ENCODE measurements around the gene UBC.
A peak's percentile ranks its signal among the peaks of the same experiment; 100 is the strongest.

UBC gene

GRCh38 chr12:124917135-124917840 is 2.8 kb upstream of the UBC start:
- Histone ChIP-seq H3K36me3 (ENCODE audit: control insufficient read depth in 2 of 2, insufficient read depth in 1 of 2, low read length in 2 of 2) (peaks cover 0 to 20% of the 10 kb centered on the region in 2 experiments; a peak in 1 of 3 replicates), H3K4me3 (ENCODE audit: low read depth, low read length) (peak overlapping the region; percentile 38), H3K27ac (ENCODE audit: extremely low read depth, low read depth, low read length) (peak overlapping the region; percentile 77), H3K9me3 (ENCODE audit: control insufficient read depth, insufficient read depth, low read depth, low read length) (no peaks in the 10 kb centered on the region), H3K4me1 (ENCODE audit: control insufficient read depth, insufficient read depth, low read length) (peaks cover 24% of the 10 kb centered on the region)
- POLR2A ChIA-PET: interaction anchor here (0.6 to 2.4 kb wide), 9 partner anchors 9 to 945 kb away, joined by 3 to 25 read pairs (median 6); partner anchors contain the start of genes BRI3BP, CCDC92 and ZNF664
- CTCF ChIA-PET: interaction anchor here (0.7 to 1.9 kb wide), 4 partner anchors 10 to 23 kb away, joined by 3 to 10 read pairs (median 4); no protein-coding TSS in a partner anchor
- TF ChIP-seq HOXA7 (CRISPR knock-in tag; IDR thresholded peaks at IDR 0.05; ENCODE audit: borderline replicate concordance) (no peak), OSR2 (tag by site-specific recombination; IDR thresholded peaks at IDR 0.05) (0 out of 2 replicates have a peak, but pooled peaks have one; percentile 6), SP7 (tag by site-specific recombination; IDR thresholded peaks at IDR 0.05) (peak; percentile 93), ZFP69B (tag by site-specific recombination; IDR thresholded peaks at IDR 0.05) (peak; percentile 74), ZNF274 (IDR thresholded peaks at IDR 0.05; ENCODE audit: low read length) (no peak), ZNF274 (tag by site-specific recombination; IDR thresholded peaks at IDR 0.05; ENCODE audit: borderline replicate concordance) (no peak), ZNF549 (tag by site-specific recombination; IDR thresholded peaks at IDR 0.05) (no peak), BCL11A (tag by site-specific recombination; IDR thresholded peaks at IDR 0.05; ENCODE audit: low read depth) (peak; percentile 68; the same call in 1 of the 2 replicates), HOXD13 (CRISPR knock-in tag; IDR thresholded peaks at IDR 0.05; ENCODE audit: borderline replicate concordance) (no peak), ZBTB48 (tag by site-specific recombination; IDR thresholded peaks at IDR 0.05) (peak; percentile 97), ZNF426 (tag by site-specific recombination; IDR thresholded peaks at IDR 0.05) (no peak), ZNF76 (tag by site-specific recombination; IDR thresholded peaks at IDR 0.05; ENCODE audit: borderline replicate concordance, low read depth) (peak; percentile 69; the same call in 1 of the 2 replicates), ZNF121 (tag by site-specific recombination; IDR thresholded peaks at IDR 0.05) (no peak), ZNF280D (tag by site-specific recombination; IDR thresholded peaks at IDR 0.05) (0 out of 2 replicates have a peak, but pooled peaks have one; percentile 23), ZNF19 (tag by site-specific recombination; IDR thresholded peaks at IDR 0.05; ENCODE audit: low read depth) (no peak), ZNF184 (tag by site-specific recombination; IDR thresholded peaks at IDR 0.05) (peak; percentile 82; the same call in 1 of the 2 replicates), ZNF701 (tag by site-specific recombination; IDR thresholded peaks at IDR 0.05) (no peak), ZBTB8A (tag by site-specific recombination; IDR thresholded peaks at IDR 0.05) (peak; percentile 85), KLF1 (tag by site-specific recombination; IDR thresholded peaks at IDR 0.05) (peak; percentile 71), ZNF843 (tag by site-specific recombination; IDR thresholded peaks at IDR 0.05) (no peak; the same call in 1 of the 2 replicates), SETDB1 (IDR thresholded peaks at IDR 0.05; ENCODE audit: insufficient read length, low read length) (peak; percentile 46), ZNF174 (tag by site-specific recombination; IDR thresholded peaks at IDR 0.05) (no peak), ZEB2 (tag by site-specific recombination; IDR thresholded peaks at IDR 0.05) (peak; percentile 93), ZSCAN18 (tag by site-specific recombination; IDR thresholded peaks at IDR 0.05) (peak; percentile 63; the same call in 1 of the 2 replicates), GFI1B (tag by site-specific recombination; IDR thresholded peaks at IDR 0.05) (0 out of 2 replicates have a peak, but pooled peaks have one; percentile 10), ZNF423 (tag by site-specific recombination; IDR thresholded peaks at IDR 0.05) (no peak), ZNF792 (tag by site-specific recombination; IDR thresholded peaks at IDR 0.05) (no peak)
- TF ChIP-seq, protein P1, sequence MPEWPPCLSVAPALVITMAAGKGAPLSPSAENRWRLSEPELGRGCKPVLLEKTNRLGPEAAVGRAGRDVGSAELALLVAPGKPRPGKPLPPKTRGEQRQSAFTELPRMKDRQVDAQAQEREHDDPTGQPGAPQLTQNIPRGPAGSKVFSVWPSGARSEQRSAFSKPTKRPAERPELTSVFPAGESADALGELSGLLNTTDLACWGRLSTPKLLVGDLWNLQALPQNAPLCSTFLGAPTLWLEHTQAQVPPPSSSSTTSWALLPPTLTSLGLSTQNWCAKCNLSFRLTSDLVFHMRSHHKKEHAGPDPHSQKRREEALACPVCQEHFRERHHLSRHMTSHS (tag by site-specific recombination; IDR thresholded peaks at IDR 0.05): no peak
- TF ChIP-seq, protein P2, sequence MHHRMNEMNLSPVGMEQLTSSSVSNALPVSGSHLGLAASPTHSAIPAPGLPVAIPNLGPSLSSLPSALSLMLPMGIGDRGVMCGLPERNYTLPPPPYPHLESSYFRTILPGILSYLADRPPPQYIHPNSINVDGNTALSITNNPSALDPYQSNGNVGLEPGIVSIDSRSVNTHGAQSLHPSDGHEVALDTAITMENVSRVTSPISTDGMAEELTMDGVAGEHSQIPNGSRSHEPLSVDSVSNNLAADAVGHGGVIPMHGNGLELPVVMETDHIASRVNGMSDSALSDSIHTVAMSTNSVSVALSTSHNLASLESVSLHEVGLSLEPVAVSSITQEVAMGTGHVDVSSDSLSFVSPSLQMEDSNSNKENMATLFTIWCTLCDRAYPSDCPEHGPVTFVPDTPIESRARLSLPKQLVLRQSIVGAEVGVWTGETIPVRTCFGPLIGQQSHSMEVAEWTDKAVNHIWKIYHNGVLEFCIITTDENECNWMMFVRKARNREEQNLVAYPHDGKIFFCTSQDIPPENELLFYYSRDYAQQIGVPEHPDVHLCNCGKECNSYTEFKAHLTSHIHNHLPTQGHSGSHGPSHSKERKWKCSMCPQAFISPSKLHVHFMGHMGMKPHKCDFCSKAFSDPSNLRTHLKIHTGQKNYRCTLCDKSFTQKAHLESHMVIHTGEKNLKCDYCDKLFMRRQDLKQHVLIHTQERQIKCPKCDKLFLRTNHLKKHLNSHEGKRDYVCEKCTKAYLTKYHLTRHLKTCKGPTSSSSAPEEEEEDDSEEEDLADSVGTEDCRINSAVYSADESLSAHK (tag by site-specific recombination; IDR thresholded peaks at IDR 0.05): no peak; the same call in none of the 2 replicates
- TF ChIP-seq, protein P3, sequence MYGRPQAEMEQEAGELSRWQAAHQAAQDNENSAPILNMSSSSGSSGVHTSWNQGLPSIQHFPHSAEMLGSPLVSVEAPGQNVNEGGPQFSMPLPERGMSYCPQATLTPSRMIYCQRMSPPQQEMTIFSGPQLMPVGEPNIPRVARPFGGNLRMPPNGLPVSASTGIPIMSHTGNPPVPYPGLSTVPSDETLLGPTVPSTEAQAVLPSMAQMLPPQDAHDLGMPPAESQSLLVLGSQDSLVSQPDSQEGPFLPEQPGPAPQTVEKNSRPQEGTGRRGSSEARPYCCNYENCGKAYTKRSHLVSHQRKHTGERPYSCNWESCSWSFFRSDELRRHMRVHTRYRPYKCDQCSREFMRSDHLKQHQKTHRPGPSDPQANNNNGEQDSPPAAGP (tag by site-specific recombination; IDR thresholded peaks at IDR 0.05): peak; percentile 91

Measured in HEK293 (cell line).